ENCODE data around the gene ASB15.

DNA sequence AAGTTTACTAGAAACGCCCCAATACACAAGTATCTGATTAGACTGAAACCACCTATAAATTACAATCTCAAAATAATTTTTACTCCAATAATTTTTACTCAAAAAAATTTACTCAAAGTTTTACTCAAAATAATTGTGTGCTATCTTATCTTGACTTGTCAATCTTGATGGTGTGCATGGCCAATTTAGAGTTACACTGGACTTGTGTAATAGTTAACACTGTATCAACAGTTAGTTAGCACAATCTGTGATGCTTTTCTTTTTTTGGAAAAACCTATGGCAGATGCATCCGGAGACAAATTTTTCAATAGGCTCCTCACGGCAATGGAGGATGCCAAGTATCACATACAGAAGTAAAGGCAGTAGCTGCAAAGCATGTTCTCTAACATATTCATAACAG is 79.0 kb downstream of the ASB15 start:
- TF ChIP-seq, protein P1, sequence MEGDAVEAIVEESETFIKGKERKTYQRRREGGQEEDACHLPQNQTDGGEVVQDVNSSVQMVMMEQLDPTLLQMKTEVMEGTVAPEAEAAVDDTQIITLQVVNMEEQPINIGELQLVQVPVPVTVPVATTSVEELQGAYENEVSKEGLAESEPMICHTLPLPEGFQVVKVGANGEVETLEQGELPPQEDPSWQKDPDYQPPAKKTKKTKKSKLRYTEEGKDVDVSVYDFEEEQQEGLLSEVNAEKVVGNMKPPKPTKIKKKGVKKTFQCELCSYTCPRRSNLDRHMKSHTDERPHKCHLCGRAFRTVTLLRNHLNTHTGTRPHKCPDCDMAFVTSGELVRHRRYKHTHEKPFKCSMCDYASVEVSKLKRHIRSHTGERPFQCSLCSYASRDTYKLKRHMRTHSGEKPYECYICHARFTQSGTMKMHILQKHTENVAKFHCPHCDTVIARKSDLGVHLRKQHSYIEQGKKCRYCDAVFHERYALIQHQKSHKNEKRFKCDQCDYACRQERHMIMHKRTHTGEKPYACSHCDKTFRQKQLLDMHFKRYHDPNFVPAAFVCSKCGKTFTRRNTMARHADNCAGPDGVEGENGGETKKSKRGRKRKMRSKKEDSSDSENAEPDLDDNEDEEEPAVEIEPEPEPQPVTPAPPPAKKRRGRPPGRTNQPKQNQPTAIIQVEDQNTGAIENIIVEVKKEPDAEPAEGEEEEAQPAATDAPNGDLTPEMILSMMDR (IDR thresholded peaks at IDR 0.05): no peak
- TF ChIP-seq POLR2A (IDR thresholded peaks at IDR 0.05): no peak

Measured in esophagus squamous epithelium (tissue), 4 donors.